ENCODE results near the gene TNFAIP3. TPM values are rescaled to one million over a fixed set of nuclear protein-coding genes. Genes with fewer than 3 reads are reported as not detected.

The TNFAIP3 gene
- total RNA-seq, 2 experiments from 2014 or later, result 3,816 to 3,885 TPM

DNA sequence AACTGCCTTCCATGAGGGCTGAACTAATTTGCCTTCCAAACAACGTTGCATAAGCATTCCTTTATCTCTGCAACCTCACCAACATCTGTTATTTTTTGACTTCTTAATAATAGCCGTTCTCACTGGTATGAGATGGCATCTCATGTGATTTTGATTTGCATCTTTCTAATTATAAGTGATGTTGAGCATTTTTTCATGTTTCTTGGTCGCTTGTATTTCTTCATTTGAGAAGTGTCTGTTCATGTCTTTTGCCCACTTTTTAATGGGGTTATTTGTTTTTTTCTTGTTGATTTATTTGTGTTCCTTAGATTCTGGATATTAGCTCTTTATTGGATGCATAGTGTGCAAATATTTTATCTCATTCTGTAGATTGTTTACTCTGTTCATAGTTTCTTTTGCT is 46.4 kb downstream of the TNFAIP3 start:
- ChIA-PET CTCF (no interaction called here), POLR2A (no interaction called here)
- Histone ChIP-seq H3K4me1 (ENCODE audit: insufficient read depth, low read length) (no peaks in the 10 kb centered on the region), H3K4me3 (ENCODE audit: low read length) (no peak overlapping the region), H3K36me3 (ENCODE audit: insufficient read depth, low read length) (no peaks in the 10 kb centered on the region), H3K27me3 (ENCODE audit: control insufficient read depth in 1 of 2, insufficient read depth in 2 of 2, low read length in 2 of 2) (no peaks in the 10 kb centered on the region), H3K9me3 (ENCODE audit: control insufficient read depth in 1 of 2, insufficient read depth in 1 of 2, low read length in 2 of 2) (no peaks in the 10 kb centered on the region), H3K27ac (ENCODE audit: low read depth in 1 of 2, low read length in 2 of 2) (no peak overlapping the region)
- Mint-ChIP-seq H3K4me3 (no peak overlapping the region), H3K27ac (no peak overlapping the region), H3K36me3 (ENCODE audit: low read depth) (no peaks in the 10 kb centered on the region), H3K4me1 (ENCODE audit: low read depth) (peaks cover 13% of the 10 kb centered on the region), H3K9me3 (peaks cover 3% of the 10 kb centered on the region), H3K27me3 (no peaks in the 10 kb centered on the region)
- TF ChIP-seq, protein P1, sequence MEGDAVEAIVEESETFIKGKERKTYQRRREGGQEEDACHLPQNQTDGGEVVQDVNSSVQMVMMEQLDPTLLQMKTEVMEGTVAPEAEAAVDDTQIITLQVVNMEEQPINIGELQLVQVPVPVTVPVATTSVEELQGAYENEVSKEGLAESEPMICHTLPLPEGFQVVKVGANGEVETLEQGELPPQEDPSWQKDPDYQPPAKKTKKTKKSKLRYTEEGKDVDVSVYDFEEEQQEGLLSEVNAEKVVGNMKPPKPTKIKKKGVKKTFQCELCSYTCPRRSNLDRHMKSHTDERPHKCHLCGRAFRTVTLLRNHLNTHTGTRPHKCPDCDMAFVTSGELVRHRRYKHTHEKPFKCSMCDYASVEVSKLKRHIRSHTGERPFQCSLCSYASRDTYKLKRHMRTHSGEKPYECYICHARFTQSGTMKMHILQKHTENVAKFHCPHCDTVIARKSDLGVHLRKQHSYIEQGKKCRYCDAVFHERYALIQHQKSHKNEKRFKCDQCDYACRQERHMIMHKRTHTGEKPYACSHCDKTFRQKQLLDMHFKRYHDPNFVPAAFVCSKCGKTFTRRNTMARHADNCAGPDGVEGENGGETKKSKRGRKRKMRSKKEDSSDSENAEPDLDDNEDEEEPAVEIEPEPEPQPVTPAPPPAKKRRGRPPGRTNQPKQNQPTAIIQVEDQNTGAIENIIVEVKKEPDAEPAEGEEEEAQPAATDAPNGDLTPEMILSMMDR (IDR thresholded peaks at IDR 0.05), result no peak
- intact Hi-C loops (cut with DNase I, micrococcal nuclease), result no loop called here
- no peak for DNase-seq
- ATAC-seq (ENCODE audit: poor library complexity), result no peak

DNA sequence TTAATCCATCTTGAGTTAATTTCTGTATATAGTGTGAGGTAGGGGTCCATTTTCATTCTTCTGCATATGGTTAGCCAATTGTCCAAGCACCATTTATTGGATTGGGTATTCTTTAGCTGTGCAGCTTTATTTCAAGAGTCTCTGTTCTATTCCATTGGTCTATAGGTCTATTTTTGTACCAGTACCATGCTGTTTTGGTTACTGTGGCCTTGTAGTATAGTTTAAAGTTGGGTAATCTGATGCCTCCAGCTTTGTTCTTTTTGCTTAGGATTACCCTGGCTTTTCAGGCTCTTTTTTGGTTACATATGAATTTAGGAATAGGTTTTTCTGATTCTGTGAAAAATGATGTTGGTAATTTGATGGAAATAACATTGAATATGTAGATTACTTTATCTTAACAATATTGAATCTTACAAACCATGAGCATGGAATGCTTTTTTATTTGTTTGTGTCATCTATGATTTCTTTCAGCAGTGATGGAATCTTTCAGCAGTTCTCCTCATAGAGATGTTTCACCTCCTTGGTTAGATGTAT is 47.0 kb downstream of the TNFAIP3 start:
- Histone ChIP-seq H3K9me3 (ENCODE audit: control insufficient read depth in 1 of 2, insufficient read depth in 1 of 2, low read length in 2 of 2) (no peaks in the 10 kb centered on the region), H3K36me3 (ENCODE audit: insufficient read depth, low read length) (no peaks in the 10 kb centered on the region), H3K4me1 (ENCODE audit: insufficient read depth, low read length) (no peaks in the 10 kb centered on the region), H3K27me3 (ENCODE audit: control insufficient read depth in 1 of 2, insufficient read depth in 2 of 2, low read length in 2 of 2) (no peaks in the 10 kb centered on the region), H3K27ac (ENCODE audit: low read depth in 1 of 2, low read length in 2 of 2) (no peak overlapping the region), H3K4me3 (ENCODE audit: low read length) (no peak overlapping the region)
- H3K4me1 Mint-ChIP-seq (ENCODE audit: low read depth), result peaks cover 7% of the 10 kb centered on the region
- H3K9me3 Mint-ChIP-seq, result peaks cover 3% of the 10 kb centered on the region
- no peaks in the 10 kb centered on the region for H3K36me3 Mint-ChIP-seq (ENCODE audit: low read depth)
- ATAC-seq (ENCODE audit: poor library complexity) (no peak), DNase-seq (no peak)
- no peak overlapping the region for H3K4me3 Mint-ChIP-seq
- ChIA-PET POLR2A (no interaction called here), CTCF (no interaction called here)
- intact Hi-C loops (cut with DNase I, micrococcal nuclease), result no loop called here
- TF ChIP-seq, protein P1 (IDR thresholded peaks at IDR 0.05), result no peak
- no peaks in the 10 kb centered on the region for H3K27me3 Mint-ChIP-seq
- H3K27ac Mint-ChIP-seq, result no peak overlapping the region

DNA sequence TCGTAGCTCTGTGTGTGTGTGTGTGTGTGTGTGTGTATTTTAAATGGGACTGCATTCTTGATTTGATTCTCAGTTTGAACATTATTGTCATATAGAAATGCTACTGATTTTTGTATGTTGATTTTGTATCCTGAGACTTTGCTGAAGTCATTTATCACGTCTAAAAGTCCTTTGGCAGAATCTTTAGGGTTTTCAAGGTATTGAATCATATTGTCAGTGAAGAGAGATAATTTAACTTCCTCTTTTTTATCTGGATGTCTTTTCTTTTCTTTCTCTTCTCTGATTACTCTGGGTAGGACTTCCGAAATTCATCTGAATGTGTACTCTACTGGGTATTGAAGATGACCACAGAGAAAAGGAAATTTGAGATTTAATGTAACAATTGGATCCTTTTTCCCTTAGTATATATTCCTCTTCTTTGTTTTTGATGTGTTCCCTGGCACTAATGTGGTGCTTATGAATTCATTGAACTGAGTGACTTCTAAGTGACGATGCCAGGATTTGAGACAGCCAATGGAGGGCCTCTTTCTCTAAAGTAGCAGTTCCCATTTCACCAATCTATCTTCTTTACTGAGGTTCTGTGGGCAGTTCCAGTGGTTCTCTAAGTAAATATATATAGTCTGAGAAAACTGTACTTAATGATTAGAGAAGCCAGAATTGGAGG is 47.6 kb downstream of the TNFAIP3 start:
- no peaks in the 10 kb centered on the region for H3K36me3 ChIP-seq (ENCODE audit: insufficient read depth, low read length)
- H3K9me3 ChIP-seq (ENCODE audit: control insufficient read depth in 1 of 2, insufficient read depth in 1 of 2, low read length in 2 of 2), result no peaks in the 10 kb centered on the region
- no peak overlapping the region for H3K4me3 ChIP-seq (ENCODE audit: low read length)
- DNase-seq, result no peak
- H3K27me3 ChIP-seq (ENCODE audit: control insufficient read depth in 1 of 2, insufficient read depth in 2 of 2, low read length in 2 of 2), result no peaks in the 10 kb centered on the region
- Mint-ChIP-seq H3K27ac (no peak overlapping the region), H3K27me3 (no peaks in the 10 kb centered on the region), H3K9me3 (peaks cover 3% of the 10 kb centered on the region), H3K4me1 (ENCODE audit: low read depth) (peaks cover 1% of the 10 kb centered on the region), H3K36me3 (ENCODE audit: low read depth) (no peaks in the 10 kb centered on the region), H3K4me3 (no peak overlapping the region)
- TF ChIP-seq, protein P1 (IDR thresholded peaks at IDR 0.05), result no peak
- CTCF ChIA-PET, result no interaction called here
- ATAC-seq (ENCODE audit: poor library complexity), result no peak
- H3K4me1 ChIP-seq (ENCODE audit: insufficient read depth, low read length), result no peaks in the 10 kb centered on the region
- POLR2A ChIA-PET, result no interaction called here
- H3K27ac ChIP-seq (ENCODE audit: low read depth in 1 of 2, low read length in 2 of 2), result no peak overlapping the region
- intact Hi-C loops (cut with DNase I, micrococcal nuclease), result no loop called here

Data from CD4-positive, alpha-beta T cell (primary cell).